ENCODE results near the gene RHEB.

RHEB gene

DNA sequence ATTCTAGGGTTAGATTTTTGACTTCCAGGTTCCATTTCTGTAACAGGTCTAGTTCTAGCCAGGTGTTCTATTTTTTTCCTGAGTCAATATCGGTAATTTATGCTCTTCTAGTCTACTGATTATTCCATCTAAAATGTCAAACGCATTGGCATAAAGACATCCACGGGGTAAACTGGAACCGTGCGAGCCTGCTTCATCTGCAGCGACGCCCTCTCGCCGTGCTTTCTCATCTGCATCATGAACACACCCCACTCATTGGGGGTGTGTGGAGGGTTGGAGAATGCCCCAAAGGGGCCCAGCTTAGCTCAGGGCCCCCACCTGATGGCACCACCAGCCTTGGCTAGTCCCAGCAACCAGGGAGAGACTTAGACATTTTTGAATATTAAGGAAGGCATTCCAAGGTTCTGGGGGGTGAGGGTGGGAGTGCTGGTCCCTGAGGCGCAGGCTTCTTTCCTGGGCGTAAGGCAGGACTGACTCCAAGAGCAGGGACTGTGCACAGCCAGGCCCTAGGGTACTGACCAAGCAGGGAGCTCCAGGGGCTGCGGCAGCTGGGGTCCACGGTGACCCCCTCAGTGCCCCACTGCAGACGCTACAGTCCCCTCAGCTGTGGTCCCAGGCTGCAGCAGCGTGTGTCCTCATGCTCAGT lies 66.9 kb downstream of the RHEB start:
- TF ChIP-seq, protein P1, sequence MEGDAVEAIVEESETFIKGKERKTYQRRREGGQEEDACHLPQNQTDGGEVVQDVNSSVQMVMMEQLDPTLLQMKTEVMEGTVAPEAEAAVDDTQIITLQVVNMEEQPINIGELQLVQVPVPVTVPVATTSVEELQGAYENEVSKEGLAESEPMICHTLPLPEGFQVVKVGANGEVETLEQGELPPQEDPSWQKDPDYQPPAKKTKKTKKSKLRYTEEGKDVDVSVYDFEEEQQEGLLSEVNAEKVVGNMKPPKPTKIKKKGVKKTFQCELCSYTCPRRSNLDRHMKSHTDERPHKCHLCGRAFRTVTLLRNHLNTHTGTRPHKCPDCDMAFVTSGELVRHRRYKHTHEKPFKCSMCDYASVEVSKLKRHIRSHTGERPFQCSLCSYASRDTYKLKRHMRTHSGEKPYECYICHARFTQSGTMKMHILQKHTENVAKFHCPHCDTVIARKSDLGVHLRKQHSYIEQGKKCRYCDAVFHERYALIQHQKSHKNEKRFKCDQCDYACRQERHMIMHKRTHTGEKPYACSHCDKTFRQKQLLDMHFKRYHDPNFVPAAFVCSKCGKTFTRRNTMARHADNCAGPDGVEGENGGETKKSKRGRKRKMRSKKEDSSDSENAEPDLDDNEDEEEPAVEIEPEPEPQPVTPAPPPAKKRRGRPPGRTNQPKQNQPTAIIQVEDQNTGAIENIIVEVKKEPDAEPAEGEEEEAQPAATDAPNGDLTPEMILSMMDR (conservative IDR thresholded peaks at IDR 0.05), result no peak
- H3K27ac ChIP-seq, result no peak overlapping the region

DNA sequence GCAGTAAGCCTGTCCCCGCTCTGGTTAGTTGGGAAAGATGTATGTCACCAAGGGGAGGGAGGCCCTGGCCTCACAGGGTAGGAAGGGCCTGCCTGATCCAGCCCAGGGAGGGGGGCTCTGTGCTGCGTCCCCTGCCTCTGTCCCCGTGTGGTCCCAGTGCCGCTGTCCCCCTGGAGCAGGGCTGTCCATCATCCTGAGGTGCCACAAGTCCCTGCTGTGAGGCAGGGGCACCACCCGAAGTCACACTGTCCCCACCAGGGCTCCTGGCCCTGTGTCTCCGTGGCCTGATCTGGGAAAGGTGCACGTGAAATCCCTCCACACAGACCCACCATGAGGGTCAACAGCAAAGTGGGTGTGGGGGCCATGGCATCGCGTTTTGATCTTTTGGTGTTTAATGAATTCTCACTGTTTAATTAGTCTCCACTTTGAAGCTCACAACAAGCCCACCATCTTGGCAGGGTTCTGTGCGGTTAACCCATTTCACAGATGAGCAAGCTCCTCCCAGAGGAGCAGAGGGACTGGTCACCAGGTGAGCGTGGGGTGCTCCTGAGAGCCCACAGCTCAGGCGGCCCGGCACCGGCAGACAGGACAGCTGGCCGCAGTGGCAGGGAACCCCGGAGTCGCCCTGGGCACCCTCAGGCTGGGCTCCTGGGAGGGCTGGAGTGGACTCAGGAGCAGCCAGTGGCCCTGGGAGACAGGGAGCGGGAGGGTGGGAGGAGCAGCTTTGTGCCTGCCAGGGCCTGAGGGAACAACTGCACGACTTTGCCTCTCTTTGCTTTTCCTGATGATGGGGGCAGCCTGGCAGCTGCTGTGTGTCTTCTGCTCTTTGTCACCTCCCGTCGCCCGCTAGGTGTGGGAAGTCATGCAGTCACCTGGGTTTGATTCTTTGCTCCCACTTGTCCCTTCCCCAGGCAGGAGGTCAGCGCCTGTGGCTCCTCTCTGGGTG lies 67.8 kb downstream of the RHEB start:
- TF ChIP-seq, protein P1 (conservative IDR thresholded peaks at IDR 0.05), result no peak

DNA sequence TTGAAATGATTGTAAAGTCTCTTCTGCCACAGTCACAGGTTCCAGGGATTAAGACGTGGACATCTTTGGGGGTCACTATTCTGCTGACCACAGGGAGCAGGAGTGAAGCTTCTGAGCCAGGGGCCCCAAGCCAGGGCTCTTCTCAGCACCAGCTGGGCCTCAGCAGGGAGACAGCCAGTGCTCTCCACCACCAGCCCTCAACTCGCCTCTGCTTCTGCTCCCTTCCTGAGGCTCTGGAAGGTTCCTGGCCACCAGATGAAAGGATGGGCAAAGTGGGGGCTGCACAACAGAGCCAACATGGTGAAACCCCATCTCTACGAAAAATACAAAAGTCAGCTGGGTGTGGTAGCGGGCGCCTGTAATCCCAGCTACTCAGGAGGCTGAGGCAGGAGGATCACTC lies 68.5 kb downstream of the RHEB start:
- TF ChIP-seq, protein P1 (conservative IDR thresholded peaks at IDR 0.05), result no peak

More for the DNA sequence above, 67.8 kb downstream of the RHEB start:
- H3K27ac ChIP-seq, result no peak overlapping the region

DNA sequence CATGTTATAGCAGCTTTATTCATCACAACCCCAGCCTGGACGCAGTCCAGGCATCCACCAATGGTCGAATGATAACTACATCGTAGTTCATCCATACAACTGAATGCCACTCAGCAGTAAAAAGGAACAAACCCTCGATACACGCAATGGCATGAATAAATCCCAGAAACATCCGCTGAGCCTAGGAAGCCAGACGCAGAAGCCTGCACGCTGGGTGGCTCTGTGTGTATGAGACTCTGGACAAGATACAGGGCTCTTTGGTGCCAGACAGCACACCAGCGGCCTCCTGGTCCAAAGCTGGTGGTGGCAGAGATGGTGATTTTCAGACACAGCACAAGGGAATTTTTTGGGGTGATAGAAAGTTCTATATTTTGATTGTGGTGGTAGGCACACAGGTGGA lies 69.7 kb downstream of the RHEB start:
- TF ChIP-seq, protein P1 (conservative IDR thresholded peaks at IDR 0.05), result no peak
- H3K27ac ChIP-seq, result no peak overlapping the region

More for the DNA sequence above, 68.5 kb downstream of the RHEB start:
- H3K27ac ChIP-seq, result no peak overlapping the region

DNA sequence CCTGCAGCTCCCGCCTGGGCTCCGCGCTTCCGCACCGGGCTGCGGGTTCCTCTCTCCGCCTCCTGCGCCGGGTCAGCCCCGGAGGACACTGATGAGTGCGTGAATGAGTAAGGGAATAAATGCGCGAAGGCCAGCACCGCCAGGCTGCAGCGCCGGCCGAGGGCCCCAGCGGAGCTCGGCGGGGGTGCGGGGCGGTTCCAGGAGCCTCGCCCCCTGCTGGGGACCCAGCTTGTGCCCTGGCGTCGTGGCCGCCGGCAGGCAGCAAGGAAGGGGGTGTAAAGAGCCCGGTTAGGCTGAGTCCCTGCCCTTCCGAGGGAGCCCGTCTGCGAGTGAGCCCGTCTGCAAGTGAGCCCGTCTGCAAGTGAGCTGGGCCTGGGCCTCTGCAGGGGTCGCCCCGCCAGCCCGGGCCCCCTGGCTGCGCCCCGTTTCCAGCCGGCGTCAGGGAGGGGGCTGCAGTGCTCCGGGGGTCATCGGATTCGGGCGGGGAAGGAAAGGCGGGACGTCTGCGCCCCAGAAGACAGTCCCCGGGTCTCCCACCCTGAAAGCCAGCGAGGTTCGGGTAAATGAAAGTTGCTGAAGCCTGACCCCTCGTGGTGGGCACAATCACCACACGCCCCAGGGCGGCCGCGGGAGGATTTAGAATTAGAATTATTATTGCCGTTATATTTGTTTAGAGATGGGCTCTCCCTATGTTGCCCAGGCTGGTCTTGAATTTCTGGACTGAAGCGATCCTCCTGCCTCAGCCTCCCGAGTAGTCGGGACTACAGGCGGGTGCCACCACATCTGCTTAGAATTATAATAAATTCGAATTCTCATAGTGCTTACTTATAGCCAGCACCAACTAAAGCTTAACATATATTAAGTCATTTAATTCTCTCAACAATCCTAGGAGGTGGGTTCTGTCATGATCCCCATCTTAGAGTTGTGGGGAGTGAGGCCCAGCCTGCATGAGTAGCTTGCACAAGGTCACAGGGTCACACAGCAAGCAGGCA lies 71.1 kb downstream of the RHEB start:
- TF ChIP-seq, protein P1 (conservative IDR thresholded peaks at IDR 0.05), result peak; percentile 91
- peak overlapping the region; percentile 38; the same call in 1 of the 2 replicates for H3K27ac ChIP-seq

DNA sequence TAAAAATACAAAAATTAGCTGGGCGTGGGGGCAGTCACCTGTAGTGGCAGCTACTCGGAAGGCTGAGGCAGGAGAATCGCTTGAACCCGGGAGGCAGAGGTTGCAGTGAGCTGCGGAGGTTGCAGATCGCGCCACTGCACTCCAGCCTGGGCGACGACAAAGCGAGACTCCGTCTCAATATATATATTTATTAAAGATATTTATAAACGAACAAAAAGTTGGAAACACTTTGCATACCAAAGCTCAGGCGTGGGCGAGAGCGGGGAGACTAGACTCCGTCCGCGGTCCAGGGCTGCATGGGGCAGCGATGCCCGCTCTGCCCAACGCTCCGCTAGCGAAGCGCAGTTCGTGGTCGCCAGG lies 71.8 kb downstream of the RHEB start:
- TF ChIP-seq, protein P1 (conservative IDR thresholded peaks at IDR 0.05), result no peak

More for the DNA sequence above, 71.8 kb downstream of the RHEB start:
- H3K27ac ChIP-seq, result no peak overlapping the region
